ENCODE measurements around the gene PSMD7.

The PSMD7 gene

GRCh38 chr16:74296432-74297144 is at the start of gene PSMD7:
TSS of gene PSMD7 (plus strand) at chr16:74296814. CDS start at chr16:74296915, 101 bp downstream.
- in situ Hi-C loops (cut with HindIII; ENCODE audit: low sequenced_read_pairs) = no loop called here

- in situ Hi-C loops (cut with HindIII; ENCODE audit: low sequenced_read_pairs) = no loop called here
Observed at GRCh38 chr16:74249254-74249653, 47.4 kb upstream of the PSMD7 start.

GRCh38 chr16:74249846-74250245 is 46.8 kb upstream of the PSMD7 start:
- in situ Hi-C loops (cut with HindIII; ENCODE audit: low sequenced_read_pairs) = no loop called here

- in situ Hi-C loops (cut with HindIII; ENCODE audit: low sequenced_read_pairs) = no loop called here
Observed at GRCh38 chr16:74252329-74252728, 44.3 kb upstream of the PSMD7 start.

- in situ Hi-C loops (cut with HindIII; ENCODE audit: low sequenced_read_pairs) = no loop called here
Observed at GRCh38 chr16:74253161-74253938, 43.3 kb upstream of the PSMD7 start.

- in situ Hi-C loops (cut with HindIII; ENCODE audit: low sequenced_read_pairs) = no loop called here
Observed at GRCh38 chr16:74257061-74257460, 39.6 kb upstream of the PSMD7 start.

- in situ Hi-C loops (cut with HindIII; ENCODE audit: low sequenced_read_pairs) = no loop called here
Observed at GRCh38 chr16:74261068-74261467, 35.5 kb upstream of the PSMD7 start.

- in situ Hi-C loops (cut with HindIII; ENCODE audit: low sequenced_read_pairs) = no loop called here
Observed at GRCh38 chr16:74264811-74265210, 31.8 kb upstream of the PSMD7 start.

GRCh38 chr16:74268372-74268782 is 28.2 kb upstream of the PSMD7 start:
- in situ Hi-C loops (cut with HindIII; ENCODE audit: low sequenced_read_pairs) = no loop called here

- in situ Hi-C loops (cut with HindIII; ENCODE audit: low sequenced_read_pairs) = no loop called here
Observed at GRCh38 chr16:74271872-74272271, 24.7 kb upstream of the PSMD7 start.

GRCh38 chr16:74275031-74275636 is 21.5 kb upstream of the PSMD7 start:
- in situ Hi-C loops (cut with HindIII; ENCODE audit: low sequenced_read_pairs) = no loop called here

- in situ Hi-C loops (cut with HindIII; ENCODE audit: low sequenced_read_pairs) = no loop called here
Observed at GRCh38 chr16:74275711-74276110, 20.9 kb upstream of the PSMD7 start.

- in situ Hi-C loops (cut with HindIII; ENCODE audit: low sequenced_read_pairs) = no loop called here
Observed at GRCh38 chr16:74277974-74278373, 18.6 kb upstream of the PSMD7 start.

- in situ Hi-C loops (cut with HindIII; ENCODE audit: low sequenced_read_pairs) = no loop called here
Observed at GRCh38 chr16:74279266-74279665, 17.3 kb upstream of the PSMD7 start.

- in situ Hi-C loops (cut with HindIII; ENCODE audit: low sequenced_read_pairs) = no loop called here
Observed at GRCh38 chr16:74279805-74280204, 16.8 kb upstream of the PSMD7 start.

GRCh38 chr16:74280448-74280847 is 16.2 kb upstream of the PSMD7 start:
- in situ Hi-C loops (cut with HindIII; ENCODE audit: low sequenced_read_pairs) = no loop called here

- in situ Hi-C loops (cut with HindIII; ENCODE audit: low sequenced_read_pairs) = no loop called here
Observed at GRCh38 chr16:74281300-74281699, 15.3 kb upstream of the PSMD7 start.

- in situ Hi-C loops (cut with HindIII; ENCODE audit: low sequenced_read_pairs) = no loop called here
Observed at GRCh38 chr16:74283716-74284115, 12.9 kb upstream of the PSMD7 start.

- in situ Hi-C loops (cut with HindIII; ENCODE audit: low sequenced_read_pairs) = no loop called here
Observed at GRCh38 chr16:74288065-74288464, 8.5 kb upstream of the PSMD7 start.

GRCh38 chr16:74290356-74290755 is 6.3 kb upstream of the PSMD7 start:
- in situ Hi-C loops (cut with HindIII; ENCODE audit: low sequenced_read_pairs) = no loop called here

- in situ Hi-C loops (cut with HindIII; ENCODE audit: low sequenced_read_pairs) = no loop called here
Observed at GRCh38 chr16:74291176-74291575, 5.4 kb upstream of the PSMD7 start.

All from endothelial cell of hepatic sinusoid (primary cell).